Mesendoderm (in vitro differentiated cells): Measurements from ENCODE around the gene GPRC5D.

Source experiments
- DNase-seq: peaks from one replicate; pipeline ENCODE4 v3.0.0; 2013
- H2AK5ac ChIP-seq: 2 replicates; pipeline ENCODE4 v1.6.1; 2013; ENCODE audit warnings: low read length, inconsistent platforms
- H2BK120ac ChIP-seq: 2 replicates; pipeline ENCODE4 v1.6.1; 2013; ENCODE audit warnings: low read depth, mild to moderate bottlenecking, low read length, moderate library complexity, mixed read lengths
- H2BK15ac ChIP-seq: replicated peaks from 2 replicates; pipeline ENCODE4 v1.6.1; 2013; ENCODE audit warnings: low read depth, mild to moderate bottlenecking, moderate library complexity
- H2BK5ac ChIP-seq: 2 replicates; pipeline ENCODE4 v1.6.1; 2013; ENCODE audit warnings: low read length, inconsistent platforms
- H3K18ac ChIP-seq: 2 replicates; pipeline ENCODE4 v1.6.1; 2013; ENCODE audit warnings: mild to moderate bottlenecking, low read length, mixed read lengths
- H3K23ac ChIP-seq: one replicate; pipeline ENCODE4 v1.6.1; 2013; ENCODE audit warnings: low read length
- H3K27ac ChIP-seq: 2 replicates; pipeline ENCODE4 v1.5.1; 2013; ENCODE audit warnings: low read depth, mild to moderate bottlenecking, inconsistent platforms, low read length, moderate library complexity
- H3K27me3 ChIP-seq: 2 replicates; pipeline ENCODE4 v1.6.1; 2013; ENCODE audit warnings: low read length, control low read depth, mild to moderate bottlenecking, inconsistent platforms; ENCODE audit not compliant: insufficient read depth, poor library complexity
- H3K36me3 ChIP-seq: 2 replicates; pipeline ENCODE4 v1.6.1; 2013; ENCODE audit warnings: low read length, inconsistent platforms; ENCODE audit not compliant: control insufficient read depth, insufficient read depth
- H3K4ac ChIP-seq: one replicate; pipeline ENCODE4 v1.6.1; 2013; ENCODE audit warnings: low read depth, mild to moderate bottlenecking, low read length, moderate library complexity
- H3K4me1 ChIP-seq: 2 replicates; pipeline ENCODE4 v1.6.1; 2013; ENCODE audit warnings: low read depth, low read length, inconsistent platforms; ENCODE audit not compliant: control insufficient read depth
- H3K4me2 ChIP-seq: 2 replicates; pipeline ENCODE4 v1.6.1; 2013; ENCODE audit warnings: low read length
- H3K4me3 ChIP-seq: 2 replicates; pipeline ENCODE4 v1.5.1; 2013; ENCODE audit warnings: mild to moderate bottlenecking, low read length
- H3K56ac ChIP-seq: one replicate; pipeline ENCODE4 v1.6.1; 2013; ENCODE audit warnings: low read length
- H3K79me1 ChIP-seq: 2 replicates; pipeline ENCODE4 v1.6.1; 2013; ENCODE audit warnings: low read length, inconsistent platforms
- H3K79me2 ChIP-seq: 2 replicates; pipeline ENCODE4 v1.6.1; 2013; ENCODE audit warnings: mild to moderate bottlenecking, low read length; ENCODE audit not compliant: control insufficient read depth, insufficient read depth
- H3K9ac ChIP-seq: 2 replicates; pipeline ENCODE4 v1.6.1; 2013; ENCODE audit warnings: low read length, inconsistent platforms
- H4K5ac ChIP-seq: one replicate; pipeline ENCODE4 v1.6.1; 2013; ENCODE audit warnings: low read length
- H4K8ac ChIP-seq: one replicate; pipeline ENCODE4 v1.6.1; 2013; ENCODE audit warnings: low read depth, mild to moderate bottlenecking, control low read depth, low read length, moderate library complexity
- WGBS: extraction: QIAGEN DNeasy Blood & Tissue Kit; methylation state at CpG from one replicate; pipeline ENCODE4 v1.1.7; 2013; ENCODE audit warnings: low lambda C conversion rate, missing lambda C conversion rate; ENCODE audit not compliant: insufficient coverage; ENCODE audit errors: extremely low coverage; 5-methylcytosine and 5-hydroxymethylcytosine counted together

The GPRC5D gene

GRCh38 chr12:12979126-12979525, 27.2 kb upstream of the GPRC5D start:
- Histone ChIP-seq H3K18ac (no peak overlapping the region), H2AK5ac (no peak overlapping the region), H3K79me1 (no peaks in the 10 kb centered on the region), H4K5ac (no peak overlapping the region), H4K8ac (no peak overlapping the region), H3K4me3 (no peak overlapping the region), H3K27me3 (no peaks in the 10 kb centered on the region), H3K4me2 (no peak overlapping the region), H3K56ac (no peak overlapping the region), H2BK120ac (no peak overlapping the region), H3K4ac (no peak overlapping the region), H3K79me2 (no peaks in the 10 kb centered on the region), H3K27ac (no peak overlapping the region), H3K36me3 (no peaks in the 10 kb centered on the region), H3K9ac (no peak overlapping the region), H3K4me1 (no peaks in the 10 kb centered on the region), H2BK15ac (no peak overlapping the region), H2BK5ac (no peak overlapping the region), H3K23ac (no peak overlapping the region)
- DNase-seq = no peak
- WGBS = no CpG with 5 or more reads among the region's 4 CpGs

- H3K18ac ChIP-seq = no peak overlapping the region
- no peaks in the 10 kb centered on the region for H3K36me3 ChIP-seq
- H3K27ac ChIP-seq = no peak overlapping the region
- no peak overlapping the region for H3K4ac ChIP-seq
- no peak overlapping the region for H4K8ac ChIP-seq
- no peak overlapping the region for H2BK15ac ChIP-seq
- no peaks in the 10 kb centered on the region for H3K79me1 ChIP-seq
- H4K5ac ChIP-seq = no peak overlapping the region
- H2BK120ac ChIP-seq = no peak overlapping the region
- H3K4me2 ChIP-seq = no peak overlapping the region
- H3K23ac ChIP-seq = no peak overlapping the region
- H3K56ac ChIP-seq = no peak overlapping the region
- no peak overlapping the region for H2BK5ac ChIP-seq
- no peaks in the 10 kb centered on the region for H3K27me3 ChIP-seq
- no CpG with 5 or more reads among the region's 4 CpGs for WGBS
- H3K4me1 ChIP-seq = no peaks in the 10 kb centered on the region
- DNase-seq = no peak
- no peaks in the 10 kb centered on the region for H3K79me2 ChIP-seq
- no peak overlapping the region for H3K4me3 ChIP-seq
- no peak overlapping the region for H2AK5ac ChIP-seq
- no peak overlapping the region for H3K9ac ChIP-seq
These were observed 25.3 kb upstream of the GPRC5D start for GRCh38 chr12:12977231-12977630.

- DNase-seq = no peak
- H3K27ac ChIP-seq = no peak overlapping the region
- no peak overlapping the region for H3K56ac ChIP-seq
- no peak overlapping the region for H2BK5ac ChIP-seq
- no peak overlapping the region for H3K4me2 ChIP-seq
- no peak overlapping the region for H3K4ac ChIP-seq
- no peak overlapping the region for H2BK15ac ChIP-seq
- H3K18ac ChIP-seq = no peak overlapping the region
- no peak overlapping the region for H2BK120ac ChIP-seq
- WGBS = no CpG with 5 or more reads among the region's 2 CpGs
- H3K23ac ChIP-seq = no peak overlapping the region
- no peaks in the 10 kb centered on the region for H3K79me1 ChIP-seq
- H3K4me1 ChIP-seq = no peaks in the 10 kb centered on the region
- no peaks in the 10 kb centered on the region for H3K36me3 ChIP-seq
- no peak overlapping the region for H4K5ac ChIP-seq
- no peaks in the 10 kb centered on the region for H3K27me3 ChIP-seq
- H3K79me2 ChIP-seq = no peaks in the 10 kb centered on the region
- no peak overlapping the region for H3K4me3 ChIP-seq
- no peak overlapping the region for H2AK5ac ChIP-seq
- no peak overlapping the region for H4K8ac ChIP-seq
- no peak overlapping the region for H3K9ac ChIP-seq
These were observed 24.4 kb upstream of the GPRC5D start for GRCh38 chr12:12976366-12976765.

- Histone ChIP-seq H3K4me3 (no peak overlapping the region), H3K9ac (no peak overlapping the region), H2BK5ac (no peak overlapping the region), H2BK15ac (no peak overlapping the region), H3K27ac (no peak overlapping the region), H2AK5ac (no peak overlapping the region), H3K18ac (no peak overlapping the region), H3K36me3 (no peaks in the 10 kb centered on the region), H3K23ac (no peak overlapping the region), H2BK120ac (no peak overlapping the region), H4K8ac (no peak overlapping the region), H3K4me1 (no peaks in the 10 kb centered on the region), H3K79me1 (no peaks in the 10 kb centered on the region), H3K79me2 (no peaks in the 10 kb centered on the region), H3K4me2 (no peak overlapping the region), H3K56ac (no peak overlapping the region), H3K4ac (no peak overlapping the region), H3K27me3 (no peaks in the 10 kb centered on the region), H4K5ac (no peak overlapping the region)
- no CpG with 5 or more reads among the region's 14 CpGs for WGBS
- peak; percentile 83 for DNase-seq
These were observed 23.5 kb upstream of the GPRC5D start for GRCh38 chr12:12975322-12976077.

- H4K5ac ChIP-seq = no peak overlapping the region
- no peak overlapping the region for H3K27ac ChIP-seq
- no peaks in the 10 kb centered on the region for H3K79me2 ChIP-seq
- no peak overlapping the region for H2BK5ac ChIP-seq
- H2AK5ac ChIP-seq = no peak overlapping the region
- H3K18ac ChIP-seq = no peak overlapping the region
- H3K23ac ChIP-seq = no peak overlapping the region
- DNase-seq = no peak
- H2BK120ac ChIP-seq = no peak overlapping the region
- no peak overlapping the region for H3K4ac ChIP-seq
- no CpG with 5 or more reads among the region's 4 CpGs for WGBS
- H2BK15ac ChIP-seq = no peak overlapping the region
- H3K36me3 ChIP-seq = no peaks in the 10 kb centered on the region
- no peak overlapping the region for H4K8ac ChIP-seq
- H3K27me3 ChIP-seq = no peaks in the 10 kb centered on the region
- no peak overlapping the region for H3K4me3 ChIP-seq
- H3K56ac ChIP-seq = no peak overlapping the region
- H3K79me1 ChIP-seq = no peaks in the 10 kb centered on the region
- H3K4me2 ChIP-seq = no peak overlapping the region
- H3K9ac ChIP-seq = no peak overlapping the region
- H3K4me1 ChIP-seq = no peaks in the 10 kb centered on the region
These were observed 22.2 kb upstream of the GPRC5D start for GRCh38 chr12:12974211-12974610.

GRCh38 chr12:12973019-12973418, 21.0 kb upstream of the GPRC5D start:
- no peak overlapping the region for H2BK5ac ChIP-seq
- no peak overlapping the region for H3K23ac ChIP-seq
- H3K56ac ChIP-seq = no peak overlapping the region
- H3K9ac ChIP-seq = no peak overlapping the region
- H4K5ac ChIP-seq = no peak overlapping the region
- H3K18ac ChIP-seq = no peak overlapping the region
- H3K4me3 ChIP-seq = no peak overlapping the region
- H2BK120ac ChIP-seq = no peak overlapping the region
- no peak overlapping the region for H3K27ac ChIP-seq
- no peaks in the 10 kb centered on the region for H3K4me1 ChIP-seq
- H2BK15ac ChIP-seq = no peak overlapping the region
- H3K79me2 ChIP-seq = no peaks in the 10 kb centered on the region
- H3K4ac ChIP-seq = no peak overlapping the region
- no peak overlapping the region for H2AK5ac ChIP-seq
- no CpG with 5 or more reads among the region's 2 CpGs for WGBS
- H3K36me3 ChIP-seq = no peaks in the 10 kb centered on the region
- H3K4me2 ChIP-seq = no peak overlapping the region
- no peaks in the 10 kb centered on the region for H3K27me3 ChIP-seq
- H3K79me1 ChIP-seq = no peaks in the 10 kb centered on the region
- no peak for DNase-seq
- H4K8ac ChIP-seq = no peak overlapping the region
